ENCODE data around the gene S100A10. TPM values are rescaled to one million over a fixed set of nuclear protein-coding genes. Genes with fewer than 3 reads are reported as not detected.
A peak's percentile ranks its signal among the peaks of the same experiment; 100 is the strongest.

Gene S100A10
- total and polyA plus RNA-seq, 4 donors: 7.0 to 99.5 (median 35.4) TPM

GRCh38 chr1:151968058-151968457, 25.6 kb downstream of the S100A10 start:
- 31% methylated on average over 4 of the region's 4 CpGs for WGBS
- no peak overlapping the region for H3K9ac ChIP-seq (ENCODE audit: low read depth in 1 of 2, low read length in 2 of 2)
- no peak overlapping the region for H3K27ac ChIP-seq (ENCODE audit: low read depth in 1 of 2, low read length in 2 of 2)
- H3K4me1 ChIP-seq (ENCODE audit: control insufficient read depth in 4 of 4, insufficient read depth in 4 of 4, low read length in 3 of 4): peaks cover 0 to 6% (median 4%) of the 10 kb centered on the region in 4 donors
- no peak for DNase-seq (ENCODE audit: low spot score)
- no peaks in the 10 kb centered on the region for H3K9me3 ChIP-seq (ENCODE audit: control insufficient read depth in 4 of 4, low read length in 3 of 4)
- H3K4me3 ChIP-seq (ENCODE audit: low read depth in 1 of 3, low read length in 3 of 3): no peak overlapping the region
- no peaks in the 10 kb centered on the region for H3K27me3 ChIP-seq (ENCODE audit: control insufficient read depth in 4 of 4, insufficient read depth in 4 of 4, low read length in 3 of 4)
- H3K36me3 ChIP-seq (ENCODE audit: control insufficient read depth in 4 of 4, insufficient read depth in 3 of 4, low read depth in 1 of 4, low read length in 3 of 4): no peaks in the 10 kb centered on the region
- no peak for TF ChIP-seq FOXA1 (IDR thresholded peaks at IDR 0.05)
- TF ChIP-seq ZBTB33 (IDR thresholded peaks at IDR 0.05): no peak
- TF ChIP-seq YY1 (IDR thresholded peaks at IDR 0.05): no peak
- no peak for TF ChIP-seq ATF3 (IDR thresholded peaks at IDR 0.05)
- TF ChIP-seq FOXA2 (IDR thresholded peaks at IDR 0.05): peak; percentile 57
- TF ChIP-seq, protein P1, sequence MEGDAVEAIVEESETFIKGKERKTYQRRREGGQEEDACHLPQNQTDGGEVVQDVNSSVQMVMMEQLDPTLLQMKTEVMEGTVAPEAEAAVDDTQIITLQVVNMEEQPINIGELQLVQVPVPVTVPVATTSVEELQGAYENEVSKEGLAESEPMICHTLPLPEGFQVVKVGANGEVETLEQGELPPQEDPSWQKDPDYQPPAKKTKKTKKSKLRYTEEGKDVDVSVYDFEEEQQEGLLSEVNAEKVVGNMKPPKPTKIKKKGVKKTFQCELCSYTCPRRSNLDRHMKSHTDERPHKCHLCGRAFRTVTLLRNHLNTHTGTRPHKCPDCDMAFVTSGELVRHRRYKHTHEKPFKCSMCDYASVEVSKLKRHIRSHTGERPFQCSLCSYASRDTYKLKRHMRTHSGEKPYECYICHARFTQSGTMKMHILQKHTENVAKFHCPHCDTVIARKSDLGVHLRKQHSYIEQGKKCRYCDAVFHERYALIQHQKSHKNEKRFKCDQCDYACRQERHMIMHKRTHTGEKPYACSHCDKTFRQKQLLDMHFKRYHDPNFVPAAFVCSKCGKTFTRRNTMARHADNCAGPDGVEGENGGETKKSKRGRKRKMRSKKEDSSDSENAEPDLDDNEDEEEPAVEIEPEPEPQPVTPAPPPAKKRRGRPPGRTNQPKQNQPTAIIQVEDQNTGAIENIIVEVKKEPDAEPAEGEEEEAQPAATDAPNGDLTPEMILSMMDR (IDR thresholded peaks at IDR 0.05; ENCODE audit: low read depth, low read length, missing input control): peak; percentile 88
- no peak for TF ChIP-seq GABPA (IDR thresholded peaks at IDR 0.05 in 1 of 2, conservative IDR thresholded peaks at IDR 0.05 in 1 of 2)
- no peak for TF ChIP-seq REST (IDR thresholded peaks at IDR 0.05)
- TF ChIP-seq SP1 (IDR thresholded peaks at IDR 0.05): no peak
- TF ChIP-seq JUND (IDR thresholded peaks at IDR 0.05): no peak
- TF ChIP-seq NR2F2 (IDR thresholded peaks at IDR 0.05): no peak
- TF ChIP-seq HNF4A (conservative IDR thresholded peaks at IDR 0.05): no peak
- no peak for TF ChIP-seq HNF4G (IDR thresholded peaks at IDR 0.05)
- TF ChIP-seq RAD21 (IDR thresholded peaks at IDR 0.05): peak; percentile 97
- TF ChIP-seq MAX (IDR thresholded peaks at IDR 0.05): no peak
- no peak for TF ChIP-seq EGR1 (IDR thresholded peaks at IDR 0.05; ENCODE audit: low read depth in 2 of 2)
- TF ChIP-seq TAF1 (conservative IDR thresholded peaks at IDR 0.05): no peak
- no peak for TF ChIP-seq RXRA (IDR thresholded peaks at IDR 0.05)
